ENCODE results near the gene SND1. TPM values are rescaled to one million over a fixed set of nuclear protein-coding genes. Genes with fewer than 3 reads are reported as not detected.

SND1 gene
- polyA plus RNA-seq, 1 donor: 92.5 TPM

GRCh38 chr7:127873715-127874636, 222.0 kb downstream of the SND1 start:
- DNase-seq: no peak

- DNase-seq: no peak
Measured at GRCh38 chr7:127874951-127875608, 223.1 kb downstream of the SND1 start.

GRCh38 chr7:127876393-127876792, 224.4 kb downstream of the SND1 start:
- DNase-seq: no peak

GRCh38 chr7:127877951-127878350, 226.0 kb downstream of the SND1 start:
- no peak for DNase-seq

- DNase-seq: no peak
Measured at GRCh38 chr7:127878791-127879190, 226.8 kb downstream of the SND1 start.

GRCh38 chr7:127879436-127879835, 227.4 kb downstream of the SND1 start:
- DNase-seq: no peak

- DNase-seq: no peak
Measured at GRCh38 chr7:127879942-127880341, 227.9 kb downstream of the SND1 start.

GRCh38 chr7:127880454-127880853, 228.5 kb downstream of the SND1 start:
- DNase-seq: no peak

GRCh38 chr7:127881564-127881963, 229.6 kb downstream of the SND1 start:
- no peak for DNase-seq

GRCh38 chr7:127882313-127882920, 230.4 kb downstream of the SND1 start:
- DNase-seq: no peak

GRCh38 chr7:127884066-127884559, 232.1 kb downstream of the SND1 start:
- DNase-seq: no peak

GRCh38 chr7:127885222-127885772, 233.3 kb downstream of the SND1 start:
- DNase-seq: no peak

GRCh38 chr7:127885843-127886242, 233.8 kb downstream of the SND1 start:
- no peak for DNase-seq

- DNase-seq: no peak
Measured at GRCh38 chr7:127886248-127886647, 234.3 kb downstream of the SND1 start.

- DNase-seq: no peak
Measured at GRCh38 chr7:127887096-127887495, 235.1 kb downstream of the SND1 start.

- DNase-seq: no peak
Measured at GRCh38 chr7:127887631-127888030, 235.6 kb downstream of the SND1 start.

- DNase-seq: no peak
Measured at GRCh38 chr7:127888411-127888810, 236.4 kb downstream of the SND1 start.

- DNase-seq: no peak
Measured at GRCh38 chr7:127888825-127889224, 236.8 kb downstream of the SND1 start.

GRCh38 chr7:127889677-127890076, 237.7 kb downstream of the SND1 start:
- no peak for DNase-seq

- no peak for DNase-seq
Measured at GRCh38 chr7:127890726-127891125, 238.7 kb downstream of the SND1 start.

GRCh38 chr7:127891144-127891543, 239.2 kb downstream of the SND1 start:
- DNase-seq: no peak

- DNase-seq: no peak
Measured at GRCh38 chr7:127891854-127892438, 240.0 kb downstream of the SND1 start.

All from hindlimb muscle (tissue), 1 donor.